T-helper 1 cell treated with Interleukin-12 subunit alpha and Interleukin-12 subunit beta and Interleukin-4 antibody, amounts not matched to agents 30 ng/mL and 1 ng/mL, for 36 hours (primary cell): ENCODE results near the gene MUC21. TPM values are rescaled to one million over a fixed set of nuclear protein-coding genes. Genes with fewer than 3 reads are reported as not detected.

Experiments
- total RNA-seq: library from RNA; stranded (reverse); gene quantifications from 2 replicates; pipeline ENCODE4 v1.2.3, GENCODE V29; 2022

Gene MUC21
- total RNA-seq, 1 donor from 2014 or later, result not detected

Other genes with a start within 250 kb of the MUC21 start
- 201 and 206 TPM in 2 replicates for gene FLOT1, start 241.0 kb upstream of the MUC21 start, total RNA-seq
- gene IER3, start 239.2 kb upstream of the MUC21 start, total RNA-seq, result 76.8 and 77.8 TPM in 2 replicates
- 19.5 and 20.1 TPM in 2 replicates for gene DDR1, start 99.2 kb upstream of the MUC21 start, total RNA-seq
- 35.9 and 36.0 TPM in 2 replicates for gene GTF2H4, start 75.5 kb upstream of the MUC21 start, total RNA-seq
- 39.2 and 47.2 TPM in 2 replicates for gene VARS2, start 69.5 kb upstream of the MUC21 start, total RNA-seq
- gene SFTA2, start 51.5 kb upstream of the MUC21 start, total RNA-seq, result not detected in 2 replicates
- gene MUCL3, start 42.7 kb upstream of the MUC21 start, total RNA-seq, result not detected in 2 replicates
- not detected in 2 replicates for gene MUC22, start 26.8 kb downstream of the MUC21 start, total RNA-seq
- gene C6orf15, start 128.9 kb downstream of the MUC21 start, total RNA-seq, result not detected in 2 replicates
- not detected in 2 replicates for gene PSORS1C1, start 131.1 kb downstream of the MUC21 start, total RNA-seq
- not detected in 2 replicates for gene CDSN, start 136.7 kb downstream of the MUC21 start, total RNA-seq
- gene PSORS1C2, start 155.3 kb downstream of the MUC21 start, total RNA-seq, result not detected in 2 replicates
- 36.5 and 42.4 TPM in 2 replicates for gene CCHCR1, start 174.1 kb downstream of the MUC21 start, total RNA-seq
- gene TCF19, start 174.9 kb downstream of the MUC21 start, total RNA-seq, result 67.2 and 67.6 TPM in 2 replicates
- not detected in 2 replicates for gene POU5F1, start 187.0 kb downstream of the MUC21 start, total RNA-seq